Skin epidermis (tissue), 12 donors: Measurements from ENCODE around the gene FBXW12.
A peak's percentile ranks its signal among the peaks of the same experiment; 100 is the strongest.

Source experiments
- H3K27ac ChIP-seq, 21 experiments: fragments of 200-600 bp; sonication (generic) in 11 of 21; one replicate each; pipeline ENCODE4 v1.5.0; 2020; ENCODE audit warnings: mild to moderate bottlenecking in 3 of 21, inconsistent platforms in 2 of 21, moderate library complexity in 2 of 21
- H3K4me3 ChIP-seq, 7 experiments: fragments of 200-600 bp; sonication (generic) in 2 of 7; one replicate each; pipeline ENCODE4 v1.5.0; 2020; ENCODE audit warnings: inconsistent platforms in 2 of 7, mild to moderate bottlenecking in 2 of 7, moderate library complexity in 1 of 7

The FBXW12 gene

GRCh38 chr3:48429960-48430707 lies 58.1 kb downstream of the FBXW12 start, which contains the start of gene PLXNB1:
Gene PLXNB1 (minus strand): TSS chr3:48430086. CDS start chr3:48424611, 5,475 bp downstream.
- Histone ChIP-seq H3K27ac (peak within 1 kb of the TSS; percentile 72 to 98 (median 91)), H3K4me3 (peak within 1 kb of the TSS; percentile 48 to 91 (median 67))

- H3K27ac ChIP-seq = peak overlapping the region in 19 of 21 experiments; percentile 58 to 98 (median 91)
These were observed 58.7 kb downstream of the FBXW12 start for GRCh38 chr3:48430708-48431101.

GRCh38 chr3:48431224-48432029 lies 59.4 kb downstream of the FBXW12 start:
- Histone ChIP-seq H3K27ac (peak overlapping the region in 19 of 21 experiments; percentile 22 to 98 (median 91)), H3K4me3 (no peak overlapping the region)

More at GRCh38 chr3:48430708-48431101, 58.7 kb downstream of the FBXW12 start:
- no peak overlapping the region for H3K4me3 ChIP-seq

GRCh38 chr3:48432411-48433371 lies 60.7 kb downstream of the FBXW12 start:
- Histone ChIP-seq H3K4me3 (no peak overlapping the region), H3K27ac (peak overlapping the region in 20 of 21 experiments; percentile 22 to 98 (median 90))

GRCh38 chr3:48433472-48434118 lies 61.6 kb downstream of the FBXW12 start:
- Histone ChIP-seq H3K27ac (peak overlapping the region in 20 of 21 experiments; percentile 6 to 98 (median 86)), H3K4me3 (peak overlapping the region in 1 of 7 experiments; percentile 18)

- Histone ChIP-seq H3K27ac (peak overlapping the region in 15 of 21 experiments; percentile 8 to 98 (median 82)), H3K4me3 (no peak overlapping the region)
These were observed 62.7 kb downstream of the FBXW12 start for GRCh38 chr3:48434591-48435222.

GRCh38 chr3:48435223-48435595 lies 63.2 kb downstream of the FBXW12 start:
- Histone ChIP-seq H3K4me3 (no peak overlapping the region), H3K27ac (peak overlapping the region in 15 of 21 experiments; percentile 8 to 98 (median 81))

GRCh38 chr3:48435774-48436476 lies 63.9 kb downstream of the FBXW12 start:
- Histone ChIP-seq H3K4me3 (no peak overlapping the region), H3K27ac (peak overlapping the region in 15 of 21 experiments; percentile 11 to 98 (median 76))

- Histone ChIP-seq H3K27ac (peak overlapping the region in 4 of 21 experiments; percentile 11 to 45 (median 32)), H3K4me3 (no peak overlapping the region)
These were observed 64.4 kb downstream of the FBXW12 start for GRCh38 chr3:48436477-48436787.

GRCh38 chr3:48436855-48437254 lies 64.8 kb downstream of the FBXW12 start:
- Histone ChIP-seq H3K4me3 (no peak overlapping the region), H3K27ac (peak overlapping the region in 3 of 21 experiments; percentile 25 to 45 (median 38))

- H3K27ac ChIP-seq = no peak overlapping the region
- H3K4me3 ChIP-seq = no peak overlapping the region
These were observed 65.8 kb downstream of the FBXW12 start for GRCh38 chr3:48437812-48438211.

GRCh38 chr3:48439820-48440589 lies 68.0 kb downstream of the FBXW12 start, which contains the start of the genes CCDC51 and TMA7:
Gene CCDC51 (minus strand): TSS chr3:48440119. CDS start chr3:48435128, 4,991 bp downstream.
Gene TMA7 (plus strand): TSS chr3:48440257. CDS start chr3:48440297, 40 bp downstream.
- H3K4me3 ChIP-seq = peak within 1 kb of the TSS; percentile 74 to 89 (median 80)
- peak within 1 kb of the TSS; percentile 88 to 97 (median 93) for H3K27ac ChIP-seq

GRCh38 chr3:48440590-48440958 lies 68.6 kb downstream of the FBXW12 start:
- Histone ChIP-seq H3K4me3 (peak overlapping the region; percentile 74 to 89 (median 80)), H3K27ac (peak overlapping the region; percentile 88 to 97 (median 93))

- Histone ChIP-seq H3K27ac (peak overlapping the region in 1 of 21 experiments; percentile 88), H3K4me3 (peak overlapping the region in 1 of 7 experiments; percentile 88)
These were observed 69.9 kb downstream of the FBXW12 start for GRCh38 chr3:48441940-48442339.
